Activated CD4-positive, alpha-beta T cell treated with anti-CD3 and anti-CD28 coated beads, Interleukin-2, amount 10 ng/mL, durations not matched to agents 7 days and 5 days (primary cell): ENCODE results near the gene MOXD1. TPM values are rescaled to one million over a fixed set of nuclear protein-coding genes. Genes with fewer than 3 reads are reported as not detected.

Source experiments
- CTCF ChIA-PET: fragments of 350-600 bp; sonication (Branson Sonifier 250); formaldehyde crosslinking; loops from one replicate; lab custom pipeline; 2021; ENCODE audit warnings: antibody characterized with exemption; lab: Charles Lee
- POLR2A ChIA-PET: fragments of 350-600 bp; sonication (Branson Sonifier 250); formaldehyde crosslinking; loops from one replicate; lab custom pipeline; 2021; ENCODE audit warnings: antibody characterized with exemption; lab: Charles Lee
- DNase-seq: peaks from one replicate; pipeline ENCODE4 v3.0.0-alpha.2; 2020
- H3K27ac Mint-ChIP-seq: one replicate; pipeline ENCODE4 v1.8.0; 2021; ENCODE audit warnings: mild to moderate bottlenecking, moderate library complexity, mixed read lengths
- H3K27me3 Mint-ChIP-seq: one replicate; pipeline ENCODE4 v1.8.0; 2021; ENCODE audit warnings: mixed read lengths
- H3K36me3 Mint-ChIP-seq: one replicate; pipeline ENCODE4 v1.8.0; 2021; ENCODE audit warnings: low read depth, mixed read lengths
- H3K4me1 Mint-ChIP-seq: one replicate; pipeline ENCODE4 v1.8.0; 2021; ENCODE audit warnings: mixed read lengths
- H3K4me3 Mint-ChIP-seq: one replicate; pipeline ENCODE4 v1.8.0; 2021; ENCODE audit warnings: mild to moderate bottlenecking, moderate library complexity, mixed read lengths
- H3K9me3 Mint-ChIP-seq: one replicate; pipeline ENCODE4 v1.8.0; 2021; ENCODE audit warnings: mixed read lengths
- total RNA-seq, 2 experiments: library from RNA; stranded (reverse); gene quantifications; one replicate each; pipeline ENCODE4 v1.2.3, GENCODE V29; 2021

Gene MOXD1
- not detected for total RNA-seq

DNA sequence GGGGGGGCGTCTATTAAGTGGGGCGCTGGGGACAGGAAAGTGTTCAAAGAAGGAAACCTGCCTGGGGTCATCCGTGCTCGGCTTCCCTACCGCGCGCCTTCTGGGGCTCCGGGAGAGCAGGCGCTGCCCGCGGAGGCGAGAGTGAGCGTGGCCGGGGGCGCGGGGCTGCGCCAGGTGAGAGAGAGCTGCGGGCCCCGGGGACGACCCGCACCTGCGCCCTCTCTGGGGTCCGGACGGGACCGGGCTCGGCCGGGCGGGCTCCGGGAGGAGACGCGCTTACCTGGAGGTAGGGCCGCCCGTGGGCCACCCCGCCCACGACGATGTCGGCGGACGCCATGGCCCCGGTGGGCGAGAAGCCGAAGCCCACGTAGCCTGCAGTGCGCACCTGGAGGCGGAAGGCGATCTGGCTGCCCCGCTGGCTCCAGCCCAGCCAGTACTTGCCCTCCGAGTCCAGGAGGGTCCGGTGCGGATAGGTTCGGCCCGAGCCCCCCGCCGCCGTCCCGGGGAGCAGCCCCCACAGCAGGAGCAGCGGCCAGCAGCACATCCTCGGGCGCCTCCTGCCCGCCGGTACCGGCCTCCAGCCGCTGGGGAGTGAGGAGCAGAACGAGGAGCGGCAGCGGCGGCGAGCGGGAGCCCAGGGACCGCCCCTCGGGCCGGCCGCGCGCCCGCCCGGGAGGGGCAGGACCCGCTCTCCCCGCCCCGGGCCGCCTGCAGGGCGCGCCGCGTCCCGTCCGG, at the start of gene MOXD1:
TSS of gene MOXD1 (minus strand) at position 593 of the 735 bp plus-strand sequence. CDS start at position 544, 49 bp downstream.
- Mint-ChIP-seq H3K27ac (no peak within 1 kb of the TSS), H3K27me3 (peaks cover 63% of the 10 kb centered on the region), H3K36me3 (no peaks in the 10 kb centered on the region), H3K4me3 (peak within 1 kb of the TSS; percentile 22), H3K9me3 (no peaks in the 10 kb centered on the region), H3K4me1 (peaks cover 4% of the 10 kb centered on the region)
- no peak for DNase-seq
- POLR2A ChIA-PET, result no interaction called here
- CTCF ChIA-PET, result interaction anchor here (0.6 kb wide), 1 partner anchor 1002 kb away, joined by 3 read pairs; no protein-coding TSS in a partner anchor

DNA sequence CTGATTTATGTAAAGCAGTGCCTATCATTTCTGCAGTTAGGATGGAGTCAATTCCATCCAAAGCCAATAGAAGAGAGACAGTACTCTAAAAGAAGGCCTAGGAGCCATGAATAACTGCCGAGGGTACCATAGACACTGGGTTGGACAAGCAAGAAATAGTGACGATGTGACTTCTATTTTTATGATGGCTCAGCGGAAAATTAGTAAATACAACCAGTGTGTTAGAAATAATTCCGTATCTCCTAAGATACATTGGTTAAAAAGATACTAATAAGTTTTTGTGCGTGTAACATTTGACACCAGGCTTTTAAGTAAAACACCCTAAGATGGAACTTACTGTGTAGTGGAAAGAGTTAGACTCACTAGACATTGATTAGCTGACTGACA, 45.6 kb upstream of the MOXD1 start:
- CTCF ChIA-PET, result no interaction called here
- Mint-ChIP-seq H3K9me3 (peaks cover 7% of the 10 kb centered on the region), H3K4me1 (no peaks in the 10 kb centered on the region), H3K4me3 (no peak overlapping the region), H3K27me3 (no peaks in the 10 kb centered on the region), H3K27ac (no peak overlapping the region), H3K36me3 (peaks cover 7% of the 10 kb centered on the region)
- DNase-seq, result no peak
- POLR2A ChIA-PET, result no interaction called here

DNA sequence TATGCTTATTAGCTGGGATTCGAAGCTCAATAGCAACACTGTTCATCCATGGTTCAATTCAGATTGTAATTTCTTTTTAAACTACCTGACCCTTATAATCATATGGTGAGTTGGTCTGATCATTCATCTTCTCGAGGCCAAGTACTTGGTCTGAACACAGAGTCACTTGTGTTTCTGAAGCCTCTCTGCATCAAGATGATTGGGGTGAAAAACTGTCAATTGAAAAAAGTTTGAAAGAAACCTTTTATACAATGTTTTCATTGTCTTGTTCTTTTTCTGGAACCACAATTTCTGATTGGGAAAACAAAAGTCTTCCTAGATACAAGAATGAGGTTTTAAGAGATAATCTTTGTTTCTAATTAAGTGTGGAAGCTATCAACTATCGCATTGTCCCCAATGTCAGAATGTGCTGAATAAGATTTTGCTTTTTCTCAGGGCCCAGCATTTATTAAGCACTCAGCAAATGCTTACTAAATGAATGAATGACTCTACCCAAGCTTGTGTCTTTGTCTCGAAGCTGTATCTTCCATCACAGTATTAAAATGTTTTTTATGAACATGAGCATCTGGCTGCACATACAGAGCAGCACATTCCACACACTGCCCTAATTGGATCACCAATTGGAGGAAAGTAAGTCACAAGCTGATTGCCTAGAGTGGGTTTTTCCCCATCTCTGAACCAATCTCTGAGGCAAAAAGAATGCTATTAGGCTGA, 45.0 kb upstream of the MOXD1 start:
- DNase-seq, result no peak
- H3K4me1 Mint-ChIP-seq, result no peaks in the 10 kb centered on the region
- peaks cover 9% of the 10 kb centered on the region for H3K9me3 Mint-ChIP-seq
- H3K27ac Mint-ChIP-seq, result no peak overlapping the region
- peaks cover 7% of the 10 kb centered on the region for H3K36me3 Mint-ChIP-seq
- no peak overlapping the region for H3K4me3 Mint-ChIP-seq
- ChIA-PET POLR2A (no interaction called here), CTCF (no interaction called here)
- H3K27me3 Mint-ChIP-seq, result no peaks in the 10 kb centered on the region

DNA sequence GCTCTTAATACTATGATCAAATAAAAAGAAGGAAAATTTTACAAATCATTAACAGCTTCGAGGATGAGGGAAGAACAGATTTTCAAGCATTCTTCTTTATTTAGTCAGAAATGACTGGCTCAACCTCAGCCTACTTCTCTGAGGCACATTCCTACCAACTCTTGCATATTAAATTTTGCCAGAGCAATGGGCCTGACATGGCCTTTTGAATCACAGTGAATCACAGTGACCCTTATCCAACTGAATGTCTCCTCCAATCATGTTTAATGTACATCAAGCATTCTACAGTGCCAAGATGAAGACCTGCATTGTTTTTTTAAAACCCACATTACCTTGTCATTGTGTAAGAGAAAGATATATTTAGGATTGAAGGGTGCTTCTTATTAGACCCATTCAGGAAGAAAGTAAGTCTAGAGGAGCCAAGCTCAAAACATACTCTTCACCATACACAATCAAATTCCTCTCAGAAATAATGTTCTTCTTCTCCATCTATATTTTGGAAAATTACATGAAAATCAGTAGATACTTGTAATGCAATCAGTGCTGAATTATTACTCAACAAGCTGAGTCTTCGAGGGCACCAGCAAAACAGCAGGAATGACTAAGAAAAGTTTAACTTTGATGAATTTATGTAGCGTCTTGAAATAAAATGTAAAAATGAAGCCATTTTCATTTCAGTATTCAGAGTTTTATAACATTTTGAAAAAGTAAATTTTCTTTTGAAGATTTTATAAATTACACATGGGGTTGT, 44.1 kb upstream of the MOXD1 start:
- DNase-seq, result no peak
- H3K36me3 Mint-ChIP-seq, result peaks cover 2% of the 10 kb centered on the region
- peaks cover 7% of the 10 kb centered on the region for H3K9me3 Mint-ChIP-seq
- POLR2A ChIA-PET, result no interaction called here
- H3K4me1 Mint-ChIP-seq, result no peaks in the 10 kb centered on the region
- CTCF ChIA-PET, result no interaction called here
- H3K27me3 Mint-ChIP-seq, result no peaks in the 10 kb centered on the region
- no peak overlapping the region for H3K27ac Mint-ChIP-seq
- H3K4me3 Mint-ChIP-seq, result no peak overlapping the region

DNA sequence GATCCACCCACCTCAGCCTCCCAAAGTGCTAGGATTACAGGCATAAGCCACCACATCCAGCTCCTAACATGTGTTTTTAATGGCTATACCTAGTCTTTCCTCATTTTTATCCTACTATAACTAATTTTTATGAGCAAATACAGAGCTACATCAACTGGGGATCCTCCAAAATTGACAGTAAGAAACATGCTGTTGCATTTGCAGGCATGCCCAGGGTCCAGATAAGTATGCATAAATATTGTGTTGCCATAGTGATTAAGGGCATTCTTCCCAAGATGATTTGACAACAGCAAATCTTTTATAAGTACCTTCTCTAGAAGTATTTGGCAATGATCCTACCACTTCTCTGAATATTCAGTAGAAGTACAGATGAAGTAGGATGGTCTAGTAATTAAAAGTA, 41.9 kb upstream of the MOXD1 start:
- Mint-ChIP-seq H3K4me3 (no peak overlapping the region), H3K4me1 (no peaks in the 10 kb centered on the region), H3K9me3 (peaks cover 7% of the 10 kb centered on the region), H3K27ac (no peak overlapping the region), H3K36me3 (no peaks in the 10 kb centered on the region), H3K27me3 (no peaks in the 10 kb centered on the region)
- ChIA-PET POLR2A (no interaction called here), CTCF (no interaction called here)
- no peak for DNase-seq

DNA sequence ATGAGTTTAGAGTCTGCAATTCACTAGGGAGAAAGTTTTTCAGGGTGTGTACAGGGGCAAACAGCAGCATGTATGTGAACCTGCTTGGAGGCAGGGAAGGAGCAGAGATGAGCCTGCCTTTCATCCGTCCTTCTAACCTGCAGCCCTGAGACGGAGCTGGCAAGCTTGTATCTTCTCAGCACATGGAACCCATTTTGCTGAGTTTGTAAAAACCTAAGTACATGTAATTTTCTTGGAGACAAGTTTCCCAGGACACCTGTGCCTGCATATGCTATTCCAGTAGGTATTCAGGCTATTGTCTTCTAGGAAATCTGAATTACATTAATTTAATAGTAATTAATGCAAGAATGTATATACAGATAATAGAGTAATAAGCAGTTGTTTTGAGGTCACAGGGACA, 28.8 kb upstream of the MOXD1 start:
- no peaks in the 10 kb centered on the region for H3K36me3 Mint-ChIP-seq
- H3K4me3 Mint-ChIP-seq, result no peak overlapping the region
- DNase-seq, result no peak
- CTCF ChIA-PET, result no interaction called here
- POLR2A ChIA-PET, result no interaction called here
- H3K27ac Mint-ChIP-seq, result no peak overlapping the region
- no peaks in the 10 kb centered on the region for H3K4me1 Mint-ChIP-seq
- H3K9me3 Mint-ChIP-seq, result no peaks in the 10 kb centered on the region
- peaks cover 5% of the 10 kb centered on the region for H3K27me3 Mint-ChIP-seq

DNA sequence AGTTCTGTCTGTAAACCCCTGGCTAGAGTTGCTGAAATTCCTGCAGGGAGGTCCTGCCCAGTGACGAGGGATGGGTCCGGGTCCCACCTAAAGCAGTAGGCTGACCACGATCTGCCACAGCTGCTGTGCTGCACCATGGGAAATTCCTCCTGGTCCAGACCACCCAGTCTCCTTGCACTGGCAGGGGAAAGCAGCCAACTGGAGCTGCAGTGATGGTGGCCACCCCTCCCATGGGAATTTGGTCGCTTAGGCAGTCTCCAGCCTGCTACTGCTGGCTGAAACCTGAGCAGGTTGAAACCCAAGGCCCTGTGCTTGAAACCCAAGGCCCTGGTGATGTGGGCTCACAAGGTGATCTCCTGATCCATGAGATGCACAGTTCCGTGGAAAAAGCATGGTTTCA, 23.9 kb upstream of the MOXD1 start:
- Mint-ChIP-seq H3K4me3 (no peak overlapping the region), H3K4me1 (no peaks in the 10 kb centered on the region), H3K27ac (no peak overlapping the region), H3K27me3 (peaks cover 2% of the 10 kb centered on the region), H3K9me3 (peaks cover 11% of the 10 kb centered on the region), H3K36me3 (no peaks in the 10 kb centered on the region)
- POLR2A ChIA-PET, result no interaction called here
- CTCF ChIA-PET, result no interaction called here
- DNase-seq, result no peak

DNA sequence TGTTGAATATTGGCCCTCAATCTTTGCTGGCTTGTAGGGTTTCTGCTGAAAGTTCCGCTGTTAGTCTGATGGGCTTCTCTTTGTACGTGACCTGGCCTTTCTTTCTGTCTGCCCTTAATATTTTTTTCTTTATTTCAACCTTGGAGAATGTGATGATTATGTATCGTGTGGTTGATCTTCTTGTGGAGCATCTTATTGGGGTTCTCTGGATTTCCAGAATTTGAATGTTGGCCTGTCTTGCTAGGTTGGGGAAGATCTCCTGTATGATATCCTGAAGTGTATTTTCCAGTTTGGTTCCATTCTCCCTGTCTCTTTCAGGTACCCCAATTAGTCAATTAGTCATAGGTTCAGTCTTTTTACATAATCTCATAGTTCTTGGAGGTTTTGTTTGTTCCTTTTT, 22.6 kb upstream of the MOXD1 start:
- CTCF ChIA-PET, result no interaction called here
- no peak overlapping the region for H3K27ac Mint-ChIP-seq
- POLR2A ChIA-PET, result no interaction called here

DNA sequence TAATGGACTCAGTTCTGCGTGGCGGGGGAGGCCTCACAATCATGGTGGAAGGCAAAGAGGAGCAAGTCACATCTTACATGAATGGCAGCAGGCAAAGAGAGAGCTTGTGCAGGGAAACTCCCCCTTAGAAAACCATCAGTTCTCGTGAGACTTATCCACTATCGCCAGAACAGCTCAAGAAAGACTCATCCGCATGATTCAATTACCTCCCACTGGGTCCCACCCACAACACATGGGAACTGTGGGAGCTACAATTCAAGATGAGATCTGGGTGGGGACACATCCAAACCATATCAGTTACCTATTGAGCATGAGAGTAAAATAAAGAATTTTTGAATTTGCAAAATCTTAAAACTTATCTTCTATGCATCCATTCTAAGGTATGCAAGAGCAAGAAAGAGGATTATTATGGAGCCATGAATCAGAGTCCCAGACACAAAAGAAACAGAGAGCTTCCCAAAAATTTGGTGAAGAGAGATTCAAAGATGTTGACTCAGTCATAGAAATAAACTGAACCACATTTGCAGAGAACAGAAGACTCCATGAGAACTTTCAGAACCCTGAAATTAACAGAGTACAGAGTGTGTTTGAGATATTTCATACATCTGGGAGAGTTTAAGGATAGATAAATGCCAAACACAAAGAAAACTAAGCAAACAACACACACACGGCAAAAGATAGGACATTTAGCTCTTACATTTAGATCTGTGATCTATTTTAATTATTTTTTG, 17.1 kb upstream of the MOXD1 start:
- no peak overlapping the region for H3K27ac Mint-ChIP-seq
- H3K9me3 Mint-ChIP-seq, result peaks cover 11% of the 10 kb centered on the region
- H3K27me3 Mint-ChIP-seq, result peaks cover 7% of the 10 kb centered on the region
- CTCF ChIA-PET, result no interaction called here
- POLR2A ChIA-PET, result no interaction called here
- no peaks in the 10 kb centered on the region for H3K4me1 Mint-ChIP-seq
- no peak for DNase-seq
- no peak overlapping the region for H3K4me3 Mint-ChIP-seq
- no peaks in the 10 kb centered on the region for H3K36me3 Mint-ChIP-seq

More for the DNA sequence above, 22.6 kb upstream of the MOXD1 start:
- H3K4me1 Mint-ChIP-seq, result no peaks in the 10 kb centered on the region
- H3K4me3 Mint-ChIP-seq, result no peak overlapping the region
- peaks cover 11% of the 10 kb centered on the region for H3K9me3 Mint-ChIP-seq
- peaks cover 2% of the 10 kb centered on the region for H3K27me3 Mint-ChIP-seq
- H3K36me3 Mint-ChIP-seq, result no peaks in the 10 kb centered on the region
- DNase-seq, result no peak

DNA sequence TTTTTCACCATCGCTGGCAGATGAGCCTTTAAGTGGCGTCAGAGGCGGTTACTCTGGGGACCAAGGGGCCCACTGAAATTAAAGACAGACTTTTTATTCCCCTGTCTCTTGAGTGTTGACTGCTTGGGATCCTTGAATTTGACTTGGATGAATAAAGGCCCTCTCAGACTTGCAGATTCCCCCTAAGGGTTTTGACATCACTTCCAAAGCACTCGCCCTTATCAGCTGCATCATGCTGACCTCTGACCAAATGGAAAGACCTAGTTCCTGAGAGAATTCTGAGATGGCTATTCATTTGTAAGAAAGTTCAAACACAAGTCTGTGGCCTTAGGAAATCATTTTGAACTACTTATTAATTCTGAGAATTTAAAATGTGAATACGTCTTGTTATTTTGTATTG, 13.5 kb upstream of the MOXD1 start:
- Mint-ChIP-seq H3K27ac (no peak overlapping the region), H3K4me1 (no peaks in the 10 kb centered on the region), H3K4me3 (no peak overlapping the region), H3K9me3 (no peaks in the 10 kb centered on the region), H3K27me3 (peaks cover 17% of the 10 kb centered on the region), H3K36me3 (no peaks in the 10 kb centered on the region)
- DNase-seq, result no peak
- ChIA-PET POLR2A (no interaction called here), CTCF (interaction anchor here (1.6 kb wide), 1 partner anchor 134 kb away, joined by 3 read pairs; no protein-coding TSS in a partner anchor)

DNA sequence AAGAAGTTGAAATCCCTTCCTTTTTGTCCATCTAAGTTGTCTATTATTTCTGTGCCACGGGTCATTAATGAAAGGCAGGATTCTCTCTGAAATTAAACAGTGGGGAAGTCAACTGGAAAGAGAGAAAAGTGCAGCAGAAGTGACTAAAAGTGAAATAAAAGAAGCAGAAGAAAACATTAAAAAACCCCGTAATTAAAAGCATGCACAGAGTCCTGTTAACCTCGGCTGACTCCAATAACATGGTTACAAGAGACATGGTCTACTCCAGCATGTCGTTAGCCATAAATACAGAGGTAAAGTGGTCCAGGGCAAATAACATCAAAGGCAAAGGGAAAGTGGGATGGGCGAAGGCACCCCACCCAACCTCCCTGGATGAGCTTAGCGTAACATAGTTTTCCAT, 13.0 kb upstream of the MOXD1 start:
- Mint-ChIP-seq H3K4me1 (no peaks in the 10 kb centered on the region), H3K36me3 (no peaks in the 10 kb centered on the region), H3K4me3 (no peak overlapping the region), H3K9me3 (no peaks in the 10 kb centered on the region), H3K27ac (no peak overlapping the region), H3K27me3 (peaks cover 17% of the 10 kb centered on the region)
- POLR2A ChIA-PET, result no interaction called here
- CTCF ChIA-PET, result no interaction called here
- no peak for DNase-seq

DNA sequence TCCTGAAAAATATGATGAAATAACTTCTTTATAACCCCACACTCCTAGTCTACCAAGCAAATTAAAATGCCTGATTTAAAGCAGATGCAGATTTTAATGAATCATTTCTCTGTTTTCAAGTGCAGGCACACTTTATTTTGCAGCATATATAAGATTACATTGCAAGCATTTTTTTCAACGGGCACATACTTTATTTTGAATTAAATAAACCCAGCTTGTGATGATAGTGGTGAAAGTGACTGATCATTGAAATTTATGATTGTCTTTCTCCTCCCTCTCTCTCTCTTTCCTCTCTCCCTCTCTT, 12.2 kb upstream of the MOXD1 start:
- DNase-seq, result no peak
- ChIA-PET CTCF (no interaction called here), POLR2A (no interaction called here)
- Mint-ChIP-seq H3K27ac (no peak overlapping the region), H3K9me3 (no peaks in the 10 kb centered on the region), H3K4me1 (no peaks in the 10 kb centered on the region), H3K36me3 (no peaks in the 10 kb centered on the region), H3K27me3 (peaks cover 22% of the 10 kb centered on the region), H3K4me3 (no peak overlapping the region)
